Progenitor cell of endocrine pancreas (in vitro differentiated cells): Measurements from ENCODE around the gene CPXM1. TPM values are rescaled to one million over a fixed set of nuclear protein-coding genes. Genes with fewer than 3 reads are reported as not detected.

Source experiments
- DNase-seq: peaks from one replicate; pipeline ENCODE4 v3.0.0; 2021; ENCODE audit warnings: low spot score; ENCODE audit not compliant: unreplicated experiment
- H3K27ac Mint-ChIP-seq: 2 replicates; pipeline ENCODE4 v1.8.0; 2021; ENCODE audit warnings: mild to moderate bottlenecking, moderate library complexity, mixed read lengths
- H3K27me3 Mint-ChIP-seq: 2 replicates; pipeline ENCODE4 v1.8.0; 2021; ENCODE audit warnings: mixed read lengths
- H3K36me3 Mint-ChIP-seq: 2 replicates; pipeline ENCODE4 v1.8.0; 2022; ENCODE audit warnings: mixed read lengths; ENCODE audit not compliant: insufficient read depth
- H3K4me1 Mint-ChIP-seq: 2 replicates; pipeline ENCODE4 v1.8.0; 2021; ENCODE audit warnings: low read depth, mixed read lengths
- H3K4me3 Mint-ChIP-seq: 2 replicates; pipeline ENCODE4 v1.8.0; 2021; ENCODE audit warnings: low read depth, mild to moderate bottlenecking, moderate library complexity, mixed read lengths
- H3K9me3 Mint-ChIP-seq: 2 replicates; pipeline ENCODE4 v1.8.0; 2021; ENCODE audit warnings: low read depth, mixed read lengths
- CTCF ChIP-seq: fragments of 200-600 bp; sonication (generic); IDR thresholded peaks from one replicate; pipeline ENCODE4 v1.5.0; 2021; ENCODE audit warnings: antibody characterized with exemption, mild to moderate bottlenecking; ENCODE audit not compliant: unreplicated experiment
- total RNA-seq: library from RNA; stranded (reverse); gene quantifications from 2 replicates; pipeline ENCODE4 v1.2.1, GENCODE V29; 2021

CPXM1 gene
- total RNA-seq, 1 donor from 2014 or later: 130 TPM

GRCh38 chr20:2840967-2841531 lies 40.6 kb upstream of the CPXM1 start:
- peak; percentile 28 for DNase-seq
- no peak for TF ChIP-seq CTCF
- no peaks in the 10 kb centered on the region for H3K9me3 Mint-ChIP-seq
- H3K4me1 Mint-ChIP-seq: peaks cover 6% of the 10 kb centered on the region
- H3K4me3 Mint-ChIP-seq: peak overlapping the region; percentile 85
- no peaks in the 10 kb centered on the region for H3K27me3 Mint-ChIP-seq
- H3K27ac Mint-ChIP-seq: peak overlapping the region; percentile 27
- H3K36me3 Mint-ChIP-seq: peaks cover 7% of the 10 kb centered on the region

GRCh38 chr20:2840138-2840966 lies 39.9 kb upstream of the CPXM1 start, which contains the start of the genes PCED1A and VPS16:
PCED1A (minus strand) TSS chr20:2840655; CDS start chr20:2839912, 743 bp downstream.
VPS16 (plus strand) TSS chr20:2840745; CDS start chr20:2840775, 30 bp downstream.
- Mint-ChIP-seq H3K36me3 (peaks cover 7% of the 10 kb centered on the region), H3K27ac (peak within 1 kb of the TSS; percentile 88), H3K27me3 (no peaks in the 10 kb centered on the region), H3K4me1 (peaks cover 6% of the 10 kb centered on the region), H3K4me3 (peak within 1 kb of the TSS; percentile 85), H3K9me3 (no peaks in the 10 kb centered on the region)
- TF ChIP-seq CTCF: no peak
- peak; percentile 69 for DNase-seq

GRCh38 chr20:2839732-2840137 lies 39.3 kb upstream of the CPXM1 start:
- no peak for TF ChIP-seq CTCF
- peaks cover 9% of the 10 kb centered on the region for H3K36me3 Mint-ChIP-seq
- H3K4me3 Mint-ChIP-seq: peak overlapping the region; percentile 77
- no peak for DNase-seq
- peaks cover 6% of the 10 kb centered on the region for H3K4me1 Mint-ChIP-seq
- H3K9me3 Mint-ChIP-seq: no peaks in the 10 kb centered on the region
- no peaks in the 10 kb centered on the region for H3K27me3 Mint-ChIP-seq
- no peak overlapping the region for H3K27ac Mint-ChIP-seq

GRCh38 chr20:2838847-2839671 lies 38.6 kb upstream of the CPXM1 start:
- Mint-ChIP-seq H3K36me3 (peaks cover 12% of the 10 kb centered on the region), H3K4me3 (peak overlapping the region; percentile 77), H3K27ac (peak overlapping the region; percentile 85), H3K27me3 (no peaks in the 10 kb centered on the region), H3K4me1 (peaks cover 6% of the 10 kb centered on the region), H3K9me3 (no peaks in the 10 kb centered on the region)
- no peak for TF ChIP-seq CTCF
- DNase-seq: no peak
